Prostate gland (tissue), 2 donors: Measurements from ENCODE around the gene WFIKKN1.

ENCODE experiments used
- POLR2A ChIP-seq: fragments of 450-650 bp; IDR thresholded peaks from one replicate; pipeline ENCODE4 v1.6.1; 2016; ENCODE audit warnings: antibody characterized with exemption, mild to moderate bottlenecking
- POLR2AphosphoS5 ChIP-seq: sonication (generic); formaldehyde crosslinking; IDR thresholded peaks from one replicate; pipeline ENCODE4 v1.6.1; 2017; ENCODE audit warnings: antibody characterized with exemption
- TF ChIP-seq, protein P1 (sequence below), 4 experiments: fragments of 200-600 bp in 2 of 4; fragments of 450-650 bp in 2 of 4; sonication (generic) in 2 of 4; IDR thresholded peaks; 1 replicate in 3 of 4; 2 replicates in 1 of 4; pipeline ENCODE4 v1.5.1; 2016 to 2019; ENCODE audit warnings: antibody characterized with exemption in 4 of 4, mild to moderate bottlenecking in 2 of 4, moderate library complexity in 2 of 4

- TF ChIP-seq POLR2A (no peak), POLR2AphosphoS5 (no peak)
- TF ChIP-seq, protein P1, sequence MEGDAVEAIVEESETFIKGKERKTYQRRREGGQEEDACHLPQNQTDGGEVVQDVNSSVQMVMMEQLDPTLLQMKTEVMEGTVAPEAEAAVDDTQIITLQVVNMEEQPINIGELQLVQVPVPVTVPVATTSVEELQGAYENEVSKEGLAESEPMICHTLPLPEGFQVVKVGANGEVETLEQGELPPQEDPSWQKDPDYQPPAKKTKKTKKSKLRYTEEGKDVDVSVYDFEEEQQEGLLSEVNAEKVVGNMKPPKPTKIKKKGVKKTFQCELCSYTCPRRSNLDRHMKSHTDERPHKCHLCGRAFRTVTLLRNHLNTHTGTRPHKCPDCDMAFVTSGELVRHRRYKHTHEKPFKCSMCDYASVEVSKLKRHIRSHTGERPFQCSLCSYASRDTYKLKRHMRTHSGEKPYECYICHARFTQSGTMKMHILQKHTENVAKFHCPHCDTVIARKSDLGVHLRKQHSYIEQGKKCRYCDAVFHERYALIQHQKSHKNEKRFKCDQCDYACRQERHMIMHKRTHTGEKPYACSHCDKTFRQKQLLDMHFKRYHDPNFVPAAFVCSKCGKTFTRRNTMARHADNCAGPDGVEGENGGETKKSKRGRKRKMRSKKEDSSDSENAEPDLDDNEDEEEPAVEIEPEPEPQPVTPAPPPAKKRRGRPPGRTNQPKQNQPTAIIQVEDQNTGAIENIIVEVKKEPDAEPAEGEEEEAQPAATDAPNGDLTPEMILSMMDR (IDR thresholded peaks at IDR 0.05): no peak
These were observed 50.4 kb downstream of the WFIKKN1 start for GRCh38 chr16:680967-681745.
